Colonic mucosa (tissue), 4 donors: ENCODE data around the gene HOXA13. TPM values are rescaled to one million over a fixed set of nuclear protein-coding genes. Genes with fewer than 3 reads are reported as not detected.

Experiments used
- DNase-seq: peaks from one replicate; pipeline ENCODE4 v3.0.0-alpha.2; 2020
- H3K27ac ChIP-seq: fragments of 200-600 bp; one replicate; pipeline ENCODE4 v1.8.0; 2021
- H3K27me3 ChIP-seq: fragments of 200-600 bp; one replicate; pipeline ENCODE4 v1.8.0; 2021
- H3K36me3 ChIP-seq: fragments of 200-600 bp; one replicate; pipeline ENCODE4 v1.8.0; 2021
- H3K4me1 ChIP-seq: fragments of 200-600 bp; one replicate; pipeline ENCODE4 v1.8.0; 2021; ENCODE audit warnings: mild to moderate bottlenecking
- H3K4me3 ChIP-seq: fragments of 200-600 bp; one replicate; pipeline ENCODE4 v1.8.0; 2021
- H3K9ac ChIP-seq, 2 donors: one replicate each; pipeline ENCODE4 v1.7.0; 2013; ENCODE audit warnings: control low read depth in 2 of 2, low read depth in 2 of 2, low read length in 2 of 2
- H3K9me3 ChIP-seq: fragments of 200-600 bp; one replicate; pipeline ENCODE4 v1.8.0; 2021
- intact Hi-C: fragments of 100-400 bp; cut with DNase I; formaldehyde crosslinking; loops from one replicate; pipeline ENCODE4 v1.14.1; 2022
- total RNA-seq, 2 donors: library from RNA; stranded (reverse); fragmentation: NEBNext Ultra II Directional in 1 of 2; extraction: Animal tissue kit (Norgen Biotek cat#: 25700) in 1 of 2; gene quantifications; one replicate each; pipeline ENCODE4 v1.2.1, GENCODE V29; 2021
- TF ChIP-seq, protein P1 (sequence below): fragments of 200-600 bp; IDR thresholded peaks from one replicate; pipeline ENCODE4 v1.8.0; 2022; ENCODE audit warnings: antibody characterized with exemption, mild to moderate bottlenecking
- donor health status: healthy.
- donor health status: DM: no; HTN: no; CAD: no.
- donor health status: DM: no; HTN: no; CAD: no.

Gene HOXA13
- total RNA-seq = 10 to 100 TPM; 22.7 to 33.8 TPM

DNA sequence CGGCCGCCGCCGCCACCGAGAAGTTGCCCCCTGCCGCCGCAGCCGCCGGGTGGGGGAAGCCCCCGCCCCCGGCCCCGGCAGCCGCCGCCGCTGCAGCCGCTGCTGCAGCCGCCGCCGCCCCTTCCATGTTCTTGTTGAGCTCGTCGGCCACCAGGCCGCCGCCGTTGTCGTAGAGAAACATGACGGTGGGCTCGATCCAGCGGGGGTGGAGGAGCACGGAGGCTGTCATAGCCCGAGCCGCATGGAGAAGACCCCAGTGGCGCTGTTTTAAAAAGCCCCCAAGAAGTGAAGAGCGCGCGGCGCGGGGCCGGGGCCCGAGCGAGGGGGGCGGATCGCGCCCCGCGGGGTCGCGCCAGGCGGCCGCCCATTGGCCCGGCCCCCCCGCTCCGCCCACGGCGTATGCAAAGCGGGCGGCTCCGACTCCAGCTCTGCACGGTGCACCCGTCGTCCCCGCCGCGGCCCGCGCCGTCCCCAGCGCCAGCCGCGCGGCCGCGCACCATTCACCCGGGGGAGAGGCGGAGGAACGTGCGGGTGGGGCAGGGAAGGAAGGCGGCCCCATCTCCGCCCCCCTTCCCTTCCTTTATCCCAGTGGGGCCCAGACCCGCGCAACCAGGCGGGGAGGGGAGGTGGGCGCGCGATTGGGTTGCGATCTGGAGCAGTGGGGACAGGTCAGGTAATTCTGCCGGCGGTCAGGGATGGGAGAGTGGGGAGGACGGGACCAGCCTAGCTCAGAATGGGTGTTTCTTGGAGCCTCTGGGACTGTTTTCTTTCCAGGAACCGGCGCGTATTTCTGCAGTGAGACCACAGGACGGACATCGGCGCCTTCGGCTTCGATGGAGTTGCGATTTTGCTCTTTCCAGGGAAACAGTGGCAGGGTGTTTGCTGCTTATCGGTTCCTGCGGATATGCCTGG lies at the start of gene HOXA13:
Gene HOXA13 (minus strand): TSS at position 243 of the 912 bp plus-strand sequence. CDS start 14 bp downstream, at position 229.
- Histone ChIP-seq H3K36me3 (no peaks in the 10 kb centered on the region), H3K4me3 (peak within 1 kb of the TSS; percentile 68), H3K27ac (peak within 1 kb of the TSS; percentile 92), H3K9me3 (no peaks in the 10 kb centered on the region), H3K9ac (peak within 1 kb of the TSS; percentile 70 to 95), H3K4me1 (no peaks in the 10 kb centered on the region), H3K27me3 (peaks cover 4% of the 10 kb centered on the region)
- DNase-seq = peak; percentile 87
- TF ChIP-seq, protein P1, sequence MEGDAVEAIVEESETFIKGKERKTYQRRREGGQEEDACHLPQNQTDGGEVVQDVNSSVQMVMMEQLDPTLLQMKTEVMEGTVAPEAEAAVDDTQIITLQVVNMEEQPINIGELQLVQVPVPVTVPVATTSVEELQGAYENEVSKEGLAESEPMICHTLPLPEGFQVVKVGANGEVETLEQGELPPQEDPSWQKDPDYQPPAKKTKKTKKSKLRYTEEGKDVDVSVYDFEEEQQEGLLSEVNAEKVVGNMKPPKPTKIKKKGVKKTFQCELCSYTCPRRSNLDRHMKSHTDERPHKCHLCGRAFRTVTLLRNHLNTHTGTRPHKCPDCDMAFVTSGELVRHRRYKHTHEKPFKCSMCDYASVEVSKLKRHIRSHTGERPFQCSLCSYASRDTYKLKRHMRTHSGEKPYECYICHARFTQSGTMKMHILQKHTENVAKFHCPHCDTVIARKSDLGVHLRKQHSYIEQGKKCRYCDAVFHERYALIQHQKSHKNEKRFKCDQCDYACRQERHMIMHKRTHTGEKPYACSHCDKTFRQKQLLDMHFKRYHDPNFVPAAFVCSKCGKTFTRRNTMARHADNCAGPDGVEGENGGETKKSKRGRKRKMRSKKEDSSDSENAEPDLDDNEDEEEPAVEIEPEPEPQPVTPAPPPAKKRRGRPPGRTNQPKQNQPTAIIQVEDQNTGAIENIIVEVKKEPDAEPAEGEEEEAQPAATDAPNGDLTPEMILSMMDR = no peak
- intact Hi-C loops = loop anchor here (10.0 kb wide), 2 partner anchors 545 to 895 kb away; partner anchors contain the start of gene TAX1BP1

DNA sequence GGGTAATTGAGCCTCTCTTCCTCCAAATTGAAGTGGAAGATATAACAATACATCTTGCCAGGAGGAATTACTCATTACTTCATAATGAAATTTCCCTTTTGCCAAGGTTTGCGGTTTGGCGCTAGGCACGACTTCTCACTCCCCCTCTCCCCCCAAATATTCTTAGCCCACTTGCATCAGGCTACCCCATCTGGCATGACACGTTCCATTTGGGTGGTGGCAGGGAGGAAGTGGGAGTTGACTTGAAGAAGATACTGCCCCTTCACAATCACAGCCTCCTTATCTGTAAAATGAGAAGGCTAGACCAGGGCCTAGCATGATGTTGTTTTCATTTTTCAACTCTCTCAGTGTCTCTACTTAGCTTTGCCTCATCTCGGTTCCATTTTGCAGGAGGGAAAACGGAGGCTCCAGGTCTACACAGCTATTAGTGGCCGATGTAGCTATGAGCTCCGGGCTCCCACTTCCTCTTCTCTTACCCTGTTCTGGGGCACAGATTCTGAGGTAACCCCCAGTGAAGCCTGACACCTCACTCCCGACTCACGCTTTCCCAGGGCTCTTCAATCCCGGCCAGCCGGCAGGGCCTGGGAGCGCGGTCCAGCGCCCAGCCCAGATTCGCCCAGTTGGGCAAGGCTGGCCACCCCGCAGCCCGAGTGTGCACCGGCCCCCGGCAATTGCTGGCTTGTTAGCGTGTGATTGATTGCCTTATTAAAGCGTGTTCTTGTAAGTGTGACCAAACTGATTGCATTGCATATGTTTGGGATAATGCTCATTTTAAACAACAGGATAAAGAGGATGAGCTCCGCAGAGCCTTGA lies 49.2 kb upstream of the HOXA13 start:
- H3K4me1 ChIP-seq = peaks cover 13% of the 10 kb centered on the region
- H3K4me3 ChIP-seq = no peak overlapping the region
- H3K9ac ChIP-seq = no peak overlapping the region
- H3K27me3 ChIP-seq = peaks cover 80% of the 10 kb centered on the region
- H3K27ac ChIP-seq = no peak overlapping the region
- intact Hi-C loops = no loop called here
- H3K9me3 ChIP-seq = no peaks in the 10 kb centered on the region
- DNase-seq = no peak
- H3K36me3 ChIP-seq = no peaks in the 10 kb centered on the region
- TF ChIP-seq, protein P1 = no peak

DNA sequence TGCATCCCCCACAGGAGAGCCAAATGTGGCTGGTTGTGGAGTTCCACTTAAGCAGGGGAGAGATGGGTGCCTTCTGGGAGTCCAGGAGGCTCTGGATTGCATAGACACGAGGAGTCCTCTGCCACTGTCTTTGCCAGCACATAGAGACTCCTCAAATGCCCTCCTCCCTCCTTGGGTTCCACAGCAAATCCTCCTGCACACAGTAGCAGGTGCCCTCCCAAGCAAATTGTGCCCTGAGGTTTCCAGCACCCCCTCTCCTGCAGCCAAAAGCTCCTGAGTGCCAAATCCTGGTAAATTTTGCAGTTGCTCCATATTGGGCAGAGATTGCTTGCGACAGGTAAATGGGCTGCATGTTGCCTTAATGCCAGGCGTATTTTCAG lies 48.5 kb upstream of the HOXA13 start:
- no peak overlapping the region for H3K9ac ChIP-seq
- DNase-seq = no peak
- peaks cover 85% of the 10 kb centered on the region for H3K27me3 ChIP-seq
- H3K4me3 ChIP-seq = no peak overlapping the region
- peaks cover 13% of the 10 kb centered on the region for H3K4me1 ChIP-seq
- intact Hi-C loops = no loop called here
- TF ChIP-seq, protein P1 = no peak
- no peak overlapping the region for H3K27ac ChIP-seq
- H3K9me3 ChIP-seq = no peaks in the 10 kb centered on the region
- H3K36me3 ChIP-seq = no peaks in the 10 kb centered on the region

DNA sequence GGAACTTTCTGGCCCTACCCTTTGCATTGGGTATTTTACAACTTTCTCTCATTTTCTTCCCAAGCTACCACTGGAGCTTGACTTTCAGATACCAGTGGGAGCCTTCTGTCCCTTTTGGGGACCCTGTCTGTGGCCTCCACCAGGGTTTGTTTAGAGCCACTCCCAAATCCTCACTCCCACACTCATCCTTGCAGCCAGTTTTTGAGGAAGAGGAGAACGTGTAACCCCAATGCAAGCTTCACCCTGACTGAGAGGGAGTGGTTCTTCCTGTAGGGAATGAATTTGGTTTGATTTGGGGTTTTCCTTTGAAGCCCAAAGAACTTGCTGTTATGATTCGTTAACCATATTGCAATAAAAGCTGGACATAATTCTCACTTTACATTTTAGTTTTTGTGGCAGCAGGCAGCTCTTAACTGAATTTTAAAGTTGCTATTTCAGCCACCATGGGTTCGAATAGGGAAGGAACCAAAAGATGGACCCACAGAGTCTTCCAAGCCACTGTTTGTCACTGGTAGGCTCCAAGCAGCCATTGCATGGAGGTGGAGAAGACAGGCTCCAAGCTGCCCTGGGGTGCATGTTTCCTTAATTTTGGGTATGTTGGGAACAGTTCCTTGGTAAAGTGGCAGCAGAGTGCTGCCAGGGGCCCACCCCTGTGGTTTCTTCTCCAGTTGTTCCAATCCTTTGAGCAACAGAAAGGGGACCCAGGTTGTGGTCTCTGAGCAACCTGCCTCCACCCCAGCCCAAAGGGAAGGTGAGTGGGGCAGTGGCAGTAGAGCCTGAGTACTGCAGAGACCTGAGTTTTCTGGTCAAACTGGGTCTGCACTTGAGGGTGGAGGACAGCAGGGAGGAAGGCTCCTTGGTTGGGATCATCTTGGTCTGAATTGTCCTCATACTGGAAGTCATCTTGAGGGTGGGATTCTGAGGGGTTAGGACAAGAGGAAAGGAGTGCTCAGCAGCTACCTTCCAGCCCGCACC lies 47.8 kb upstream of the HOXA13 start:
- intact Hi-C loops = no loop called here
- peaks cover 85% of the 10 kb centered on the region for H3K27me3 ChIP-seq
- no peak overlapping the region for H3K9ac ChIP-seq
- H3K9me3 ChIP-seq = no peaks in the 10 kb centered on the region
- no peak overlapping the region for H3K27ac ChIP-seq
- H3K36me3 ChIP-seq = no peaks in the 10 kb centered on the region
- H3K4me1 ChIP-seq = peaks cover 20% of the 10 kb centered on the region
- TF ChIP-seq, protein P1 = no peak
- DNase-seq = no peak
- H3K4me3 ChIP-seq = no peak overlapping the region
